ENCODE measurements around the gene PCDHGA7. TPM values are rescaled to one million over a fixed set of nuclear protein-coding genes. Genes with fewer than 3 reads are reported as not detected.
A peak's percentile ranks its signal among the peaks of the same experiment; 100 is the strongest.
"Not testable (repeated sequence)": the region's sequence is repeated elsewhere in the genome, so short reads cannot be mapped to it uniquely, and the experiment has no call there.

Gene PCDHGA7
- total RNA-seq, 1 donor = 8.4 TPM

GRCh38 chr5:141403387-141403786 lies 20.8 kb downstream of the PCDHGA7 start:
- DNase-seq (ENCODE audit: low read depth) = no peak
- H3K4me3 ChIP-seq (ENCODE audit: low read depth, low read length) = no peak overlapping the region
- no peak for TF ChIP-seq CTCF (IDR thresholded peaks at IDR 0.05; ENCODE audit: insufficient read depth, low read length)

GRCh38 chr5:141407790-141408505 lies 25.4 kb downstream of the PCDHGA7 start, which contains the start of gene PCDHGB6:
Gene PCDHGB6, plus strand, starts transcription at chr5:141408021. Its CDS starts 182 bp downstream, at chr5:141408203.
- H3K4me3 ChIP-seq (ENCODE audit: low read depth, low read length) = peak within 1 kb of the TSS; percentile 56
- peak; percentile 83 for TF ChIP-seq CTCF (IDR thresholded peaks at IDR 0.05; ENCODE audit: insufficient read depth, low read length)
- peak; percentile 61 for DNase-seq (ENCODE audit: low read depth)

GRCh38 chr5:141409598-141410306 lies 27.2 kb downstream of the PCDHGA7 start:
- TF ChIP-seq CTCF (IDR thresholded peaks at IDR 0.05; ENCODE audit: insufficient read depth, low read length) = no peak
- H3K4me3 ChIP-seq (ENCODE audit: low read depth, low read length) = no peak overlapping the region
- no peak for DNase-seq (ENCODE audit: low read depth)

GRCh38 chr5:141411575-141411974 lies 29.0 kb downstream of the PCDHGA7 start:
- TF ChIP-seq CTCF (IDR thresholded peaks at IDR 0.05; ENCODE audit: insufficient read depth, low read length) = no peak
- no peak overlapping the region for H3K4me3 ChIP-seq (ENCODE audit: low read depth, low read length)
- DNase-seq (ENCODE audit: low read depth) = no peak

- H3K4me3 ChIP-seq (ENCODE audit: low read depth, low read length) = peak within 1 kb of the TSS; percentile 62
- peak; percentile 76 for TF ChIP-seq CTCF (IDR thresholded peaks at IDR 0.05; ENCODE audit: insufficient read depth, low read length)
- peak; percentile 82 for DNase-seq (ENCODE audit: low read depth)
Measured at GRCh38 chr5:141412854-141413539, 30.5 kb downstream of the PCDHGA7 start, which contains the start of gene PCDHGA10. Gene PCDHGA10, plus strand, starts transcription at chr5:141412987. Its CDS starts 189 bp downstream, at chr5:141413176.

GRCh38 chr5:141413540-141414069 lies 31.1 kb downstream of the PCDHGA7 start:
- H3K4me3 ChIP-seq (ENCODE audit: low read depth, low read length) = peak overlapping the region; percentile 62
- DNase-seq (ENCODE audit: low read depth) = no peak
- TF ChIP-seq CTCF (IDR thresholded peaks at IDR 0.05; ENCODE audit: insufficient read depth, low read length) = no peak

- not testable (repeated sequence) for DNase-seq (ENCODE audit: low read depth); H3K4me3 ChIP-seq (ENCODE audit: low read depth, low read length)
Measured at GRCh38 chr5:141414548-141415274, 32.2 kb downstream of the PCDHGA7 start.

- H3K4me3 ChIP-seq (ENCODE audit: low read depth, low read length) = not testable (repeated sequence)
Measured at GRCh38 chr5:141415275-141415618, 32.7 kb downstream of the PCDHGA7 start.

More at GRCh38 chr5:141415275-141415618, 32.7 kb downstream of the PCDHGA7 start:
- not testable (repeated sequence) for DNase-seq (ENCODE audit: low read depth)

Measured in fibroblast of the aortic adventitia (primary cell).